Right ventricle myocardium superior (tissue), 1 donor: ENCODE results near the gene LRRC43. TPM values are rescaled to one million over a fixed set of nuclear protein-coding genes. Genes with fewer than 3 reads are reported as not detected.
A peak's percentile ranks its signal among the peaks of the same experiment; 100 is the strongest.
"Not testable (repeated sequence)": the region's sequence is repeated elsewhere in the genome, so short reads cannot be mapped to it uniquely, and the experiment has no call there.

Experiments used
- ATAC-seq: fragments of 200-7000 bp; cut with Tn5 transposase; one replicate; pipeline ENCODE4 v1.9.1; 2020; ENCODE audit warnings: mild to moderate bottlenecking; ENCODE audit not compliant: poor library complexity
- DNase-seq: peaks from one replicate; pipeline ENCODE4 v3.0.0-alpha.2; 2020
- intact Hi-C: fragments of 100-400 bp; cut with DNase I; formaldehyde crosslinking; loops from one replicate; pipeline ENCODE4 v1.11.2; 2022
- total RNA-seq: library from RNA; stranded (reverse); fragmentation: NEBNext Ultra II Directional; extraction: Animal tissue kit (Norgen Biotek cat#: 25700); gene quantifications from one replicate; pipeline ENCODE4 v1.2.1, GENCODE V29; 2021
- donor health status: DM: no; HTN: yes; CAD: no; lungs with severe emphysema.

The LRRC43 gene
- total RNA-seq, 1 donor from 2014 or later: 0.81 TPM

DNA sequence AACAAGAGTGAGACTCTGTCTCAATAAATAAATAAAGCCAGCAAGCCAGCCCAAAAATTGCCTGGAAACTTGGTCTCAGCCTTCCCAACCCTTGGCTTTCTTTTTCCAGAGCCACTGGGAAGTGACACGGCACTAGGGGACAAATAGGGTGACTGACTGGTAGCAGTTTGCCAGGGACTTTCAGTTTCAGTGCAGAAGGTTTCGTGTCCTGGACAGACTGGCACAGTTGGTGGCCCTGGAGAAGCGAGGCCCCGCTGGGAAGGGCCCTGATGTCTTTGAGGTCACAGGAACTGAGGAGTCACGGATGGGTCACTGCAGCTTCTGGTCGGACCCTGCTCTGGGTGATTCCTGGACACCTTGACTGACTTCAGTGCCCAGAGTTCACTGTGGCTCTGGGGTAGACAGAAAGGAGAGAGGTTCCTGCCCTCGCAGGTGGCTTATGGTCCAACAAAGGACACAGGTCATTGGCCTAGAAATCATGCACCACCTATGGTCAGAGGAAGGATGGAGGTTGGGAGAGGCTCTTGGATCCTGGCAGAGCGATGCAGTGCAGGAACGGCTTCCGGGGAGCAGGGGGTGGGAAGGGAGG is 2.7 kb downstream of the LRRC43 start:
- intact Hi-C loops: no loop called here
- ATAC-seq (no peak), DNase-seq (no peak)

DNA sequence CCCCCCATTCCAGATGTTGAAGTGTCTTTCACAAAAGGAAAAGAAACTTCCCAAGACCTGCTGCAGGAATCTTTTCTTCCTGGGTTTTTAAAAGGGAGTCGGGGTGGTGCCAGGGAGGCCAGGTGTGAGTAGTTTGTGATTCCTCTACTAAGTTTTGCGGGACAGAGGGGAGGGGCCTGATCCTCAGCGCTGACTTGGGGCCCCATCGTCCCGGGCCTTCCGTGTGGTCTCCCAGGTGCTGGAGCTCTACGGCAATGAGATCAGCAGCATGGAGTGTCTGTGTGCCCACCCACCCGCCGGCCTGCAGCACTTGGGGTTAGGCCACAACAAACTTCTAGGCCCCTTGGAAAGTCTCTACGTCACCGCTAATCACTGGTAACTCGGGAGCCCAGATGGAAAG is 4.5 kb downstream of the LRRC43 start:
- DNase-seq: no peak
- intact Hi-C loops: no loop called here
- no peak for ATAC-seq

DNA sequence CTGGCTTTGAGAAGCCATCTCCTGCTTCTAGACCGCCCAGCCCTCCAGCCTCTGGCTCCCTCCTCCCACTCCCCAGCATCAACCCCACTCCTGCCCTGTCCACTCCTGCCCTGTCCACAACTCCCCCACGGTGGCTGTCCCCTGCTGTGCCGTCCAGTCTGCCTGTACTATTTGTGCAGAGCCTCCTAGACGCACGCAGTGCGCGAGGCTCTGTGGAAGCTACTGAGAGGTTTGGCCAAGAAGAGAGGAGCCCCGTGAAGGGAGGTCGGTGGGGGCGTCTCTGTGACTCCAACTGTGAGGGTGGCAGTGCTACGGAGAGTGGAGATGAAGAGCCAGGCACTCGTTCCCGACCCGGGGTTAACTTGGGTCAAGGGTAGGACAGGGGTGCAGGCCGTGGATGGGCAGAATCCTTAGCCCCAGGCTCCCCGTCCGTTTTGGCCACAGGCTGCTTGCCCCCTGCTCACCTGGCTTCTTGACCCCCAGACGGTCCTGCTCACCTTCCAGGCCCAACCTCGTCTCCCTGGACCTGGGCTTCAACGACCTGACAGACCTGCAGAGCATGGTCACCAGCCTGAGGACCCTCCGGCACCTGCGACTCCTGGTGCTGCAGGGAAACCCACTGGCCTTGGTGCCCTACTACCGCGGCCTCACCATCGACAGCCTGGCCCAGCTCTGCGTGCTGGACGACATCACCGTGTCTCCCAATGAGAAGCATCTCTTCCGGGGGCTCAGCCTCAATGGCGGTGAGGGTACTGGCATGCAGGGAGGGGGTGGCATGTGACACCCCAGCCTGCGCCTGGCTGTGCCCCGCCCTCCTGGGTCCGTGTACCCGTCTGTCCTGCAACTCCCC is 6.9 kb downstream of the LRRC43 start:
- DNase-seq (no peak), ATAC-seq (no peak)
- intact Hi-C loops: no loop called here

DNA sequence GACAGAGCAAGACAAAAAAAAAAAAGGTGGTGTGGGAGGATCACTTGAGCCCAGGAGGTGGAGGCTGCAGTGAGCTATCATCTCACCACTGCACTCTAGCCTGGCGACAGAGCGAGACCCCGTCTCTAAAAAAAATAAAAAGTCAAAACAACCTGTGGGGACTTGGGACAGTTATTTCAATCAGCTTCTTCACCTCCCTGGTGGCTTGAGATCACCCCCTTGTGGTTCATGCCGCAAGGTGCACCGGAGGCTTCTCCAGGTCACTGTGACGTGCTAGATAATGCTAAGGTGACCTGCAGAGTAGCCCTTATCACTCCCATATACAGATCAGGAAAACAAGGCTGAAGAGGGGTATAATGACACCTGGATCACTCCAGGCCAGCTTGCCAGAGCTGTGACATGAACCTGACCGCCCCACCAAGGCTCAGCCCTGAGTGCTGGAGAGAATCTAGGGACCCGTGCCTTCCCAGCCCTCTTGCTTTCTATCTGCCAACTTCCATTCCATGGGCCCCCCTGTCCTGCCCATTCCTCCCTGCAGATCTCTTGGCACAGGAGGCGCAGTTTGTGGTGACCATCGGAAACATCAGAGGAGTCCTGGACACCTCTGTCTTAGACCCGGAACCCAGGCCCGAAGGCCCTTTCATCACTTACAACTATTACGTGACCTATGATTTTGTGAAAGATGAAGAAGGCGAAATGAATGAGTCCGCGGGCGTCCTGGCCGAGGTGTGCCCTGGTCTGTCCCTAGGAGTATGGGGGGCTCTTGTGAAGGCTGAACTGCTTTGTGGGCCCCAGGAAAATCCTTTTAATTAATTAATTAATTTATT is 8.1 kb downstream of the LRRC43 start:
- DNase-seq (peak; percentile 66), ATAC-seq (peak; percentile 84)
- intact Hi-C loops: no loop called here

DNA sequence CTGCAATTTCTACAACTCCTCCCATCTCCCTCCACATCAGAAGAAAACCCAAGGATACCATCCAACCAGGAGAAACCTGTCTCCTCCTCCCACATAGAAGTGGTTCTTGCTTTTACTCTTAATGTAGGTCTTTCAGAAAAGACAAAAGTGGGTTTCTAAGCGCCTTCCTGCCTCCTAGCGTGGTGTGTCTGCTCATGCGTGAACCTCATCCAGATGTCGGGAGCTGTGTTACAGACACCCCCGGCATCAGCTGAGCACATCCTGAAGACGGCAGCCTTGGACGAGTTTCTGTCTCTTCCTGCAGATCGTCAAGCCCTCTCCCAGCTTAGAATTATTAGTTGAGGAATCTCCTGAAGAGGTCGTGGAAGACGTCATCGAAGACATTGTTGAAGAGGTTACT is 9.5 kb downstream of the LRRC43 start:
- ATAC-seq (no peak), DNase-seq (no peak)
- intact Hi-C loops: no loop called here

DNA sequence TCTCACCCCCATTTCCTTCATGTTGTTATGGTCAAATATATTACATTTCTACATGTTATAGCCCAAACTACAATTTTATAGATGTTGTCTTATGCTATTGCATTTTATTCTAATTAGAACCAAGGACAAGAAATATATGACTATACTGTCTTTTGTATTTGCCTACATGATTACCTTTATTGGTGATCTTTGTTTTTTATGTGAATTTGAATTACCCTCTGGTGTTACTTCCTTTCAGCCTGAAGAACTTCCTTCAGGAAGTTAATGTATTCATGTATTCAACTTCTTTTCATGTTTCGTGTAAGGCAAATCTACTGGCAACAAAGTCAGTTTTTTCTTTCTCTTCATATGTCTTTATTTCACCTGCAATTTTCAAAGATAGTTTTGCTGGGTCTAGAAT is 11.9 kb downstream of the LRRC43 start:
- intact Hi-C loops: no loop called here
- no peak for ATAC-seq

DNA sequence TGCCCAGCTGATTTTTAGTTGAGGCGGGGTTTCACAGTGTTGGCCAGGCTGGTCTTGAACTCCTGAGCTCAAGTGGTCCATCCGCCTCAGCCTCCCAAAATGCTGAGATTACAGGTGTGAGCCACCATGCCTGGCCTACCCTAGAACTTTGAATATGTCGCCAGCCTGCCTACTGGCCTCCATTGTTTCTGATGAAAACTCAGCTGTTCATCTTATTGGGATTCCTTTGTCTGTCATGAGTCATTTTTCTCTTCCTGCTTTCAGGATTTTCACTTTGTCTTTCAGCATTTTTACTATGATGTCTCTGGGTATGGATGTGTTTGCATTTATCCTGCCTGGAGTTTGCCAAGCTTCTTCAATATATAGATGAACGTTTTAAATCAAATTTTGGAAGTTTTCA is 12.5 kb downstream of the LRRC43 start:
- ATAC-seq: no peak
- intact Hi-C loops: no loop called here
- no peak for DNase-seq

More for the DNA sequence above, 11.9 kb downstream of the LRRC43 start:
- DNase-seq: no peak

GRCh38 chr12:122197612-122197966 is 14.7 kb downstream of the LRRC43 start:
- no peak for DNase-seq
- intact Hi-C loops: no loop called here
- no peak for ATAC-seq

DNA sequence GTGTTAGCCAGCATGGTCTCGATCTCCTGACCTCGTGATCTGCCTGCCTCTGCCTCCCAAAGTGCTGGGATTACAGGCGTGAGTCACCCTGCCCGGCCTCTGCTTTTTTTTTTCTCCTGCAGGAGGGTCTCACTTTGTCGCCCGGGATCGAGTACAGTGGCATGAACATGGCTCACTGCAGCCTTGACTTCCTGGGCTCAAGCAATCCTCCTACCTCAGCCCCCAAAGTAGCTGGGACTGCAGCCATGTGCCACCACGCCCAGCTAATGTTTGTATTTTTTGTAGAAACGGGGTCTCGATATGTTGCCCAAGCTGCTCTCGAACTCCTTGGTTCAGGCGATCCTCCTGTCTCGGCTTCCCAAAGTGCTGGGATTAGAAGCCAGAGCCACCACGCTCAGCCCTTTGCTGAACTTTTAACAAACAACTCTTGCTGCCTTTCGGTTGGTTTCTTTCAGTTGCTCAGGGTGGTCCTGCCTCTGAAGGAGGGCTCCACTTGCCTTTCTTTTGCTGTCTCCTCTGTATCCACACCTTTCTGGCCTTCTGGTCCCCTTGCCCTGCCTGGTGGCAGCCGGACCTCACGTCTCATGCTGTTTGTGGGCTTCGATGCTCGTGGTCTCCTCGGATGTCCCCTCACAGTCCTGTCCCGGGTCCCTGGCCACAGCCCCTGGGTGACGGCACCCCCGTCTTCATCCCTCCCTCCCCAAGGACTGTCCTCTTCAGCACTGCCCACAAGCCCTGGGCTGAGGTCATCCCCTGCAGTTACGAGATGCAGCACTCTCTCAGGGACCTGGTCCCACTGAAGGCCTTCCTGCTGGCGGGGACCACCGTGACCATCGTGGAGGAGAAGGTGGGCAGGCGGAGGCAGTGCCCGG is 16.8 kb downstream of the LRRC43 start:
- intact Hi-C loops: no loop called here
- ATAC-seq: no peak
- no peak for DNase-seq

DNA sequence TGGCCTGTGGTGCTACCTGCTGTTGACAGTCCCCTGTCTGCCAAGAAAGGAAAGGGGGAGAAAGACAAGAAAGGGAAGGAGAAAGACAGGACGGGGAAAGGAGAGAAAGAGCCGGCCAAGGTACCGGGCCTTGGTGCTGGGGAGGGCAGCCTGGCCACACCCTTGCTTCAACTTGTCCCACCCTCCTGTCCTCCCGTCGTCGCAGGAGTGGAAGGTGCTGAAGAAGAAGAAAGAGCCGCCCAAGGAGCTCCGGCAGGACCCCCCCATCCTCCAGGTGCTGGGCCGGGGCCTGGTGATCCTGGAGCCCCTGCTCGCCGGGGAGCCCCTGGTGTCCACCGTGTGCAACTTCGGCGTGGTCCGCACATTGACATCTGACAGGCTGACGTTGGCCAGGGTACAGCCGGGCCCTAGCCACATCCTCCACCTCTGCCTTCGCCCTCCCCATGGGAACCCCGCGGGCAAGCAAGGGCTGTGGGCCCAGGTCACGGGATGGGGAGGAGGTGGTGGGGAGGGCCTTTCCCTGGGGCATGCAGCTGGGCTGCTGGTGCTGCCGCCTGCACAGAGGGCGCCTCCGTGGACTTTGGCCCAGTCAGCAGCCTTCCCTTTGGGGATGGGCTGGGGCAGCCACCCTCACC is 17.7 kb downstream of the LRRC43 start:
- no peak for DNase-seq
- ATAC-seq: no peak
- intact Hi-C loops: no loop called here

- intact Hi-C loops: no loop called here
Measured at GRCh38 chr12:122201381-122201780, 18.5 kb downstream of the LRRC43 start.

GRCh38 chr12:122202017-122202416 is 19.1 kb downstream of the LRRC43 start:
- ATAC-seq (no peak), DNase-seq (no peak)
- intact Hi-C loops: no loop called here

More at GRCh38 chr12:122201381-122201780, 18.5 kb downstream of the LRRC43 start:
- DNase-seq (no peak), ATAC-seq (no peak)

- intact Hi-C loops, ATAC-seq: not testable (repeated sequence)
Measured at GRCh38 chr12:122202811-122203210, 19.9 kb downstream of the LRRC43 start.

DNA sequence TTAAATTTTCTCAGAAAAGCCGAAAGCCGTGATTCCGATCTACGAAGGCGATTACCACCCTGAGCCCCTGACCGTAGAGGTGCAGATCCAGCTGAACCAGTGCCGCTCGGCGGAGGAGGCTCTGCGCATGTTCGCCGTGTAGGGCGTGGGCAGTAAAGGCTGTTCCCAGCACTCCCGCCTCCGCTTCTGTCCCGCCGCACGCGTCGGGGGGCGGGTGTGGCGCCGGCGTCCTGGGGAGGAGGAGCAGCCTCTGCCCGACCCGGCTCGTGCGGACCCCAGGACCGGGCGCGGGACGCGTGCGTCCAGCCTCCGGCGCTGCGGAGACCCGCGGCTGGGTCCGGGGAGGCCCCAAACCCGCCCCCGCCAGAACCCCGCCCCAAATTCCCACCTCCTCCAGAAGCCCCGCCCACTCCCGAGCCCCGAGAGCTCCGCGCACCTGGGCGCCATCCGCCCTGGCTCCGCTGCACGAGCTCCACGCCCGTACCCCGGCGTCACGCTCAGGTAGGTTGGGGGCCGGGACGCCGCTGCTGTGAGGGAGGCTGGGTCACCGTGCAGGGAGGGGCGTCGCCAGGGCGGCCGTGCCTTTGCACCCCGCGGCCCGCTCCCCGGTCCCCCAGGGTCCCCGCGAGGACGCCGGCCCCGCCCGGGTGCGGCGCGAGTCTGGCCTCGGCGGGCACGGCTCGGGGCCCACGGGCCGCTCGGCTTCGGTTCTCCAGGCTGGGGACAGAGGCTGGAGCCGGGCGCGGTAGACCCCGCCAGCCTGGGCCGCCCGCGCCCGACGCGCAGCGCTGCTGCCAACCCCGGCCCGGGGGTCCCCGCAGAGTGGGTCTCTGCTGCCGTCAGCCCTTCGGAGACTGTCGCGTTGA is 20.6 kb downstream of the LRRC43 start, which contains the start of gene B3GNT4:
Gene B3GNT4 (plus strand): TSS at position 409 of the 866 bp plus-strand sequence. CDS start 910 bp downstream, outside the sequence.
- peak; percentile 72 for DNase-seq
- intact Hi-C loops: no loop called here
- peak; percentile 82 for ATAC-seq

More at GRCh38 chr12:122202811-122203210, 19.9 kb downstream of the LRRC43 start:
- DNase-seq: not testable (repeated sequence)

GRCh38 chr12:122204167-122205052 is 21.5 kb downstream of the LRRC43 start:
- intact Hi-C loops: no loop called here
- peak; percentile 46 for DNase-seq
- no peak for ATAC-seq
